AG10803 (cell line): ENCODE measurements around the gene UNC5C.

Experiments
- DNase-seq: peaks from one replicate; pipeline ENCODE4 v3.0.0; 2010; ENCODE audit warnings: low read depth
- H3K4me3 ChIP-seq: 2 replicates; pipeline ENCODE4 v1.5.1; 2011; ENCODE audit warnings: mild to moderate bottlenecking, low read length, control low read depth
- CTCF ChIP-seq: conservative IDR thresholded peaks from 2 replicates; pipeline ENCODE4 v1.5.1; 2011; ENCODE audit warnings: mild to moderate bottlenecking, low read length, control low read depth, inconsistent platforms

The UNC5C gene

GRCh38 chr4:95545546-95545945, 3.2 kb downstream of the UNC5C start:
- no peak for TF ChIP-seq CTCF
- H3K4me3 ChIP-seq, result no peak overlapping the region
- DNase-seq, result no peak

GRCh38 chr4:95544113-95545103, 4.4 kb downstream of the UNC5C start:
- no peak overlapping the region for H3K4me3 ChIP-seq
- no peak for TF ChIP-seq CTCF
- DNase-seq, result no peak

GRCh38 chr4:95541889-95542607, 6.7 kb downstream of the UNC5C start:
- H3K4me3 ChIP-seq, result no peak overlapping the region
- TF ChIP-seq CTCF, result no peak
- DNase-seq, result no peak

GRCh38 chr4:95541094-95541493, 7.7 kb downstream of the UNC5C start:
- no peak overlapping the region for H3K4me3 ChIP-seq
- no peak for TF ChIP-seq CTCF
- DNase-seq, result no peak

- no peak for TF ChIP-seq CTCF
- DNase-seq, result no peak
- no peak overlapping the region for H3K4me3 ChIP-seq
Measured at GRCh38 chr4:95540227-95540626, 8.5 kb downstream of the UNC5C start.

GRCh38 chr4:95539106-95539505, 9.7 kb downstream of the UNC5C start:
- no peak for DNase-seq
- no peak overlapping the region for H3K4me3 ChIP-seq
- TF ChIP-seq CTCF, result no peak
